Adrenal gland (tissue), 12 donors: ENCODE measurements around the gene PIEZO2. TPM values are rescaled to one million over a fixed set of nuclear protein-coding genes. Genes with fewer than 3 reads are reported as not detected.

ENCODE experiments used
- DNase-seq, 7 donors: peaks; one replicate each; pipeline ENCODE4 v3.0.0-alpha.2; 2019 to 2020
- H3K27ac ChIP-seq, 5 donors: fragments of 200-600 bp; sonication (generic) in 4 of 5; 1 replicate in 3 of 5; 2 replicates in 2 of 5; pipeline versions ENCODE4 v1.5.1 to v1.8.0; 2016 to 2020; ENCODE audit warnings: mild to moderate bottlenecking in 1 of 5
- H3K27me3 ChIP-seq: fragments of 200-600 bp; 2 replicates; pipeline ENCODE4 v1.8.0; 2021
- H3K36me3 ChIP-seq, 2 donors: fragments of 200-600 bp; replicated peaks in 1 of 2; 1 replicate in 1 of 2; 2 replicates in 1 of 2; pipeline versions ENCODE4 v1.5.1 to v1.8.0; 2018 to 2022
- H3K4me1 ChIP-seq, 2 donors: fragments of 200-600 bp; replicated peaks in 1 of 2; 1 replicate in 1 of 2; 2 replicates in 1 of 2; pipeline versions ENCODE4 v1.5.1 to v1.8.0; 2018 to 2021
- H3K4me3 ChIP-seq, 4 donors: fragments of 200-600 bp; sonication (generic) in 3 of 4; one replicate each; pipeline ENCODE4 v1.5.1; 2016 to 2018
- H3K9me3 ChIP-seq, 3 donors: fragments of 200-600 bp; sonication (generic) in 1 of 3; replicated peaks in 1 of 3; 1 replicate in 2 of 3; 2 replicates in 1 of 3; pipeline versions ENCODE4 v1.5.1 to v1.8.0; 2016 to 2021
- CTCF ChIP-seq, 6 experiments: fragments of 450-650 bp in 4 of 6; fragments of 200-600 bp in 2 of 6; sonication (generic) in 1 of 6; IDR thresholded peaks; 1 replicate in 5 of 6; 2 replicates in 1 of 6; pipeline versions ENCODE4 v1.5.1 to v1.8.0; 2016 to 2021; ENCODE audit warnings: antibody characterized with exemption in 6 of 6, mild to moderate bottlenecking in 2 of 6, moderate library complexity in 1 of 6
- POLR2A ChIP-seq, 2 donors: fragments of 450-650 bp; IDR thresholded peaks; one replicate each; pipeline ENCODE4 v1.6.1; 2017; ENCODE audit warnings: antibody characterized with exemption in 2 of 2, mild to moderate bottlenecking in 2 of 2, moderate library complexity in 1 of 2
- WGBS, 4 donors: extraction: QIAGEN DNeasy Blood & Tissue Kit in 2 of 4; methylation state at CpG; one replicate each; pipeline versions ENCODE4 v1.1.5 to v1.1.7; 2013 to 2017; 5-methylcytosine and 5-hydroxymethylcytosine counted together
- intact Hi-C, 2 donors: fragments of 100-400 bp; cut with DNase I; formaldehyde crosslinking; loops; one replicate each; pipeline versions ENCODE4 v1.14.1 to v1.15.0; 2022 to 2023
- polyA plus RNA-seq, 3 donors: library from polyadenylated mRNA; stranded (reverse); fragments of 200-250 nt in 2 of 3; fragments of 350-450 nt in 1 of 3; fragmentation: Illumina TruSeq in 1 of 3; extraction: RNeasy Lipid Tissue Mini Kit (QIAGEN cat#74804) in 1 of 3; gene quantifications; one replicate each; pipeline ENCODE4 v1.2.3, GENCODE V29; 2013 to 2014
- total RNA-seq, 9 donors: library from RNA; depleted of rRNA in 4 of 9; stranded (reverse); fragments of >200 nt in 4 of 9; fragments of 120-200 nt in 1 of 9; fragmentation: NEBNext Ultra II Directional in 1 of 9; extraction: Animal tissue kit (Norgen Biotek cat#: 25700) in 1 of 9; gene quantifications; one replicate each; pipeline versions ENCODE4 v1.1.0 to v1.2.4, GENCODE V29; 2013 to 2023
- donor health status: healthy with polysubstance abuse.
- donor health status: Bipolar disorder and iron deficiency.
- donor health status: DM: yes; HTN: yes; CAD: no.
- donor health status: DM: no; HTN: no; CAD: no.
- donor health status: DM: no; HTN: no; CAD: no.
- donor health status: DM: yes; HTN: yes; CAD: no.

The PIEZO2 gene
- total and polyA plus RNA-seq, 12 donors: 0.88 to 18.0 (median 2.6) TPM

GRCh38 chr18:11081009-11081532 lies 68.3 kb downstream of the PIEZO2 start:
- no peak for TF ChIP-seq CTCF (IDR thresholded peaks at IDR 0.05)
- no peak for TF ChIP-seq POLR2A (IDR thresholded peaks at IDR 0.05)
- H3K27me3 ChIP-seq: no peaks in the 10 kb centered on the region
- no peak for DNase-seq

GRCh38 chr18:11078491-11078890 lies 70.9 kb downstream of the PIEZO2 start:
- Histone ChIP-seq H3K27ac (no peak overlapping the region), H3K9me3 (no peaks in the 10 kb centered on the region), H3K36me3 (no peaks in the 10 kb centered on the region), H3K4me1 (no peaks in the 10 kb centered on the region), H3K27me3 (no peaks in the 10 kb centered on the region), H3K4me3 (no peak overlapping the region)
- WGBS, 4 donors: 73 to 85% (median 82%) methylated on average over 4 of the region's 4 CpGs
- DNase-seq: no peak
- no peak for TF ChIP-seq CTCF (IDR thresholded peaks at IDR 0.05)
- TF ChIP-seq POLR2A (IDR thresholded peaks at IDR 0.05): no peak
- intact Hi-C loops: no loop called here

More at GRCh38 chr18:11081009-11081532, 68.3 kb downstream of the PIEZO2 start:
- Histone ChIP-seq H3K9me3 (no peaks in the 10 kb centered on the region), H3K4me3 (no peak overlapping the region), H3K4me1 (no peaks in the 10 kb centered on the region), H3K36me3 (no peaks in the 10 kb centered on the region), H3K27ac (no peak overlapping the region)
- intact Hi-C loops: no loop called here
- WGBS, 4 donors: 73 to 91% (median 83%) methylated on average over 2 of the region's 2 CpGs

GRCh38 chr18:11077548-11078187 lies 71.7 kb downstream of the PIEZO2 start:
- Histone ChIP-seq H3K4me1 (no peaks in the 10 kb centered on the region), H3K4me3 (no peak overlapping the region), H3K36me3 (no peaks in the 10 kb centered on the region), H3K27ac (no peak overlapping the region), H3K27me3 (no peaks in the 10 kb centered on the region), H3K9me3 (no peaks in the 10 kb centered on the region)
- no peak for DNase-seq
- WGBS, 4 donors: 73 to 90% (median 86%) methylated on average over 5 of the region's 5 CpGs
- TF ChIP-seq POLR2A (IDR thresholded peaks at IDR 0.05) (no peak), CTCF (IDR thresholded peaks at IDR 0.05) (no peak)
- intact Hi-C loops: no loop called here

- Histone ChIP-seq H3K27me3 (no peaks in the 10 kb centered on the region), H3K36me3 (no peaks in the 10 kb centered on the region), H3K4me3 (no peak overlapping the region), H3K9me3 (no peaks in the 10 kb centered on the region), H3K27ac (no peak overlapping the region), H3K4me1 (no peaks in the 10 kb centered on the region)
- WGBS, 4 donors: 73 to 79% (median 74%) methylated on average over 5 of the region's 5 CpGs
- intact Hi-C loops: no loop called here
- TF ChIP-seq CTCF (IDR thresholded peaks at IDR 0.05) (no peak), POLR2A (IDR thresholded peaks at IDR 0.05) (no peak)
- DNase-seq: no peak
Observed at GRCh38 chr18:11074889-11075288, 74.5 kb downstream of the PIEZO2 start.
